CD4-positive, alpha-beta T cell treated with Interleukin-17A for 1 hour (primary cell): ENCODE data around the gene ZFP64.

Experiments used
- DNase-seq: peaks from one replicate; pipeline ENCODE4 v3.0.0-alpha.2; 2020

Gene ZFP64

DNA sequence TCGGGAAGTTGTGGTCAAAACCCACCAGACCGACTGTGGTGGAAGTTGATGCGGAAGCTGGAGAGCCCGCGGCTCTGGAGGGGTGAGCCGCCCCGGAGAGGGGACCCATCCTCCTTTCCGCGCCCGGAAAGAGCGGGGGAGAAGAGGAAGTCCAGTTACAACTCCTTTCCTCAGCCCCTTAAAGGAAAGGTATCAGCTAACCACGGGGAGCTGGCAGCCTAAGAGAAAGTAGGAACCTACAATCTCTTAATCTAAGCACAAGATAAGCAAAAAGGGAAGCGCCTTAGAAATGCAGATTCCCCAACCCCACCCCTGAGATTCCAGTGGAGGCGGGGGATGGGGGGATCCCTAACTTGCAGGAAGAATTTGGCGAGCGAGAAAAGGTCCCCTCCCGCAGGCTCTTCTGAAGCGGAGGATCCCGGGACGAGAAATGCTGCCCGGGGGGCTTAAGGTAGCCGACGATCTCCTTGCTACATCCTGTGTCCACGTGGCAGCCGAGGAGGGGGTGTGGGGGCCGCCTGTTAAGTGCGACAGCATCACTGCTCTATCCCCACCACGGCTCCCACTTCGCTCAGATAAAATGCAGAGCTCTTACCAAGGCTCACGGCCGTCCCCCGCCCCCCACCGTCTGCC is 87.5 kb downstream of the ZFP64 start:
- DNase-seq: peak; percentile 9

DNA sequence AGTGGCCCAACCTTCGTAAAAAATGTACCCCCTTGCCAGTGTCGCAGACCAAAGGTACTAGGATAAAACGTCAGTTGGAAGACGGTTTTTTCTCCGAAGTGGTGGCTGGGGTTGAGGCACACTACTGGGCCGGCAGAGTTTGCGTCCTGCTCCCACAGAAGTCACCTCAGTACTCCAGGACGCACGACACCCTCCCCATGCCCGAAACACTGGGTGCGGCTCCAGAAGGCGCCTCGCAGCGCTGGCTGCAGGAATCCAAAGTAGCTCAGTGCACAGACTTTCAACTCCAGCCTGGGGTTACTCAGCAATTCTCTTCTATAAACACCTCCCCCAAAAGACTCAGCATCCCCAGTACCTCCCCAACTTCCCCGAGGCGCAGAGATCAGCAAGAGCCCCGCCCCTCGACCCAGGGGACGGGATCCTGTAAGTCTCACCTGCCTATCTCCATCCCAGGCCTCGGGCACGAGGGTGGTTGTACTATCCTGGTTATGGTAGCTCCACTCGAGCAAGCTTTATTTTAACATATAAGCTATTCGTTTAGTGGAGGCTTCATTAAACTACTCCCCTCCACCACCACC is 88.2 kb downstream of the ZFP64 start:
- DNase-seq: no peak

DNA sequence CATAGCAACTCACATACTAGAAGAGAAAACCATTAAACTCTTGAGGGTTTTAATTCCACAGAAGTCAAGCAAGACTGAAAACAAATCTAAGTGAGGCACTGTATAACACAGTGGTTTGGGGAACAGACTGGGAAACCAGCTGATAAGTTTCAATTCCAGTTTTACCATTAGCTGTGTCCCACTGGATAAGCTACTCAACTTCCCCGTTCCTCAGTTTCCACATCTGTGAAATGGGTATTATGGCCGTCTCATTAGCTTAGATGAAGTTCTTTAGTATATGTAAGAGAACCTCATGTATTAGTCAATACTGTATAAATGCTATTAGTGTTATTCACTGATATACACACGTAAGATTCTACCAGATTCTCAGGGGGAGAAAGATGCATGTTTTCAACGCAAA is 89.0 kb downstream of the ZFP64 start:
- DNase-seq: no peak

DNA sequence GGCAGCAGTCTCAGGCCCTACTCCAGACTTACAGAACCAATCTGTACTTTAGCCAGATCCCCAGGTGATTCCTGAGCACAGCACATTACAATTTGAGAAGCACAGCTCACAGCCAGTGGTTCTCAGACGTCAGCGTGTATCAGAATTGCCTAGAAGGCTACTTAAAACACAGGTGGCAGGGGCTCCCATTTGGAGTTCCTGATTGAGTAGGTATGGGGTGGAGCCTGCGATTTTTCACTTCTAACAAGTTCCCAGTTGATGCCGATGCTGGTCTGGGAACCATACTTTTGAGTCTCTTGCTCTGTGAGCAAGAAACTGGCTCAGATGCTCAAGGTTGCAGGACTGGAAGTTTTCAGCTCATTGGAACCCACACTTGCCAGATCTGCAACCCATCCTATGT is 89.5 kb downstream of the ZFP64 start:
- no peak for DNase-seq
